Type B pancreatic cell (in vitro differentiated cells): ENCODE measurements around the gene ACTRT3. TPM values are rescaled to one million over a fixed set of nuclear protein-coding genes. Genes with fewer than 3 reads are reported as not detected.
A peak's percentile ranks its signal among the peaks of the same experiment; 100 is the strongest.
"Not testable (repeated sequence)": the region's sequence is repeated elsewhere in the genome, so short reads cannot be mapped to it uniquely, and the experiment has no call there.

Source experiments
- DNase-seq: peaks from one replicate; pipeline ENCODE4 v3.0.0; 2021; ENCODE audit warnings: mixed read lengths; ENCODE audit not compliant: unreplicated experiment; ENCODE audit errors: extremely low spot score
- H3K27ac Mint-ChIP-seq: 2 replicates; pipeline ENCODE4 v1.8.0; 2021; ENCODE audit warnings: mild to moderate bottlenecking, mixed read lengths
- H3K27me3 Mint-ChIP-seq: 2 replicates; pipeline ENCODE4 v1.8.0; 2021; ENCODE audit warnings: mixed read lengths
- H3K36me3 Mint-ChIP-seq: 2 replicates; pipeline ENCODE4 v1.8.0; 2021; ENCODE audit warnings: mixed read lengths
- H3K4me1 Mint-ChIP-seq: one replicate; pipeline ENCODE4 v1.8.0; 2021; ENCODE audit warnings: mixed read lengths; ENCODE audit not compliant: unreplicated experiment
- H3K4me3 Mint-ChIP-seq: 2 replicates; pipeline ENCODE4 v1.8.0; 2021; ENCODE audit warnings: mild to moderate bottlenecking, mixed read lengths
- H3K9me3 Mint-ChIP-seq: 2 replicates; pipeline ENCODE4 v1.8.0; 2021; ENCODE audit warnings: mixed read lengths
- CTCF ChIP-seq: fragments of 200-600 bp; sonication (generic); conservative IDR thresholded peaks from 2 replicates; pipeline ENCODE4 v1.5.0; 2021; ENCODE audit warnings: antibody characterized with exemption, mild to moderate bottlenecking
- total RNA-seq: library from RNA; stranded (reverse); gene quantifications from 2 replicates; pipeline ENCODE4 v1.2.1, GENCODE V29; 2021; ENCODE audit warnings: low replicate concordance

ACTRT3 gene
- total RNA-seq, 1 donor from 2014 or later: 2.1 TPM

- TF ChIP-seq CTCF: no peak
- H3K4me3 Mint-ChIP-seq: no peak overlapping the region
- H3K27ac Mint-ChIP-seq: no peak overlapping the region
- H3K9me3 Mint-ChIP-seq: no peaks in the 10 kb centered on the region
- DNase-seq: no peak
- H3K27me3 Mint-ChIP-seq: peaks cover 19% of the 10 kb centered on the region
- peaks cover 8% of the 10 kb centered on the region for H3K4me1 Mint-ChIP-seq
- H3K36me3 Mint-ChIP-seq: no peaks in the 10 kb centered on the region
Measured at GRCh38 chr3:169748670-169749069, 20.7 kb downstream of the ACTRT3 start.

- DNase-seq: no peak
- Mint-ChIP-seq H3K27ac (no peak overlapping the region), H3K9me3 (no peaks in the 10 kb centered on the region), H3K4me3 (no peak overlapping the region), H3K4me1 (peaks cover 8% of the 10 kb centered on the region), H3K27me3 (peaks cover 16% of the 10 kb centered on the region), H3K36me3 (no peaks in the 10 kb centered on the region)
- no peak for TF ChIP-seq CTCF
Measured at GRCh38 chr3:169746924-169747323, 22.4 kb downstream of the ACTRT3 start.

- H3K36me3 Mint-ChIP-seq: no peaks in the 10 kb centered on the region
- DNase-seq: no peak
- peaks cover 8% of the 10 kb centered on the region for H3K4me1 Mint-ChIP-seq
- no peak overlapping the region for H3K4me3 Mint-ChIP-seq
- peak; percentile 68 for TF ChIP-seq CTCF
- no peak overlapping the region for H3K27ac Mint-ChIP-seq
- peaks cover 14% of the 10 kb centered on the region for H3K27me3 Mint-ChIP-seq
- H3K9me3 Mint-ChIP-seq: no peaks in the 10 kb centered on the region
Measured at GRCh38 chr3:169744366-169745054, 24.9 kb downstream of the ACTRT3 start.

GRCh38 chr3:169739067-169739466 lies 30.3 kb downstream of the ACTRT3 start:
- no peak overlapping the region for H3K27ac Mint-ChIP-seq
- peaks cover 9% of the 10 kb centered on the region for H3K9me3 Mint-ChIP-seq
- no peak overlapping the region for H3K4me3 Mint-ChIP-seq
- no peaks in the 10 kb centered on the region for H3K4me1 Mint-ChIP-seq
- TF ChIP-seq CTCF: no peak
- H3K27me3 Mint-ChIP-seq: no peaks in the 10 kb centered on the region
- no peaks in the 10 kb centered on the region for H3K36me3 Mint-ChIP-seq
- DNase-seq: no peak

- H3K4me3 Mint-ChIP-seq, DNase-seq, H3K36me3 Mint-ChIP-seq, H3K27ac Mint-ChIP-seq, H3K27me3 Mint-ChIP-seq, H3K4me1 Mint-ChIP-seq: not testable (repeated sequence)
- peaks cover 12% of the 10 kb centered on the region for H3K9me3 Mint-ChIP-seq
Measured at GRCh38 chr3:169731857-169732256, 37.5 kb downstream of the ACTRT3 start.

- Mint-ChIP-seq H3K27ac (no peak overlapping the region), H3K27me3 (peaks cover 26% of the 10 kb centered on the region), H3K9me3 (peaks cover 7% of the 10 kb centered on the region), H3K4me3 (no peak overlapping the region), H3K4me1 (no peaks in the 10 kb centered on the region), H3K36me3 (no peaks in the 10 kb centered on the region)
- TF ChIP-seq CTCF: no peak
- DNase-seq: no peak
Measured at GRCh38 chr3:169722724-169723123, 46.6 kb downstream of the ACTRT3 start.

GRCh38 chr3:169718415-169718814 lies 50.9 kb downstream of the ACTRT3 start:
- not testable (repeated sequence) for H3K4me3 Mint-ChIP-seq, H3K27ac Mint-ChIP-seq, DNase-seq, H3K4me1 Mint-ChIP-seq, H3K36me3 Mint-ChIP-seq, H3K9me3 Mint-ChIP-seq
- H3K27me3 Mint-ChIP-seq: peaks cover 21% of the 10 kb centered on the region
